NCI-H2227 (cell line): Measurements from ENCODE around the gene GOLGA8J.
"Not testable (repeated sequence)": the region's sequence is repeated elsewhere in the genome, so short reads cannot be mapped to it uniquely, and the experiment has no call there.

Experiments
- DNase-seq: peaks from one replicate; lab custom pipeline; 2025; ENCODE audit not compliant: unreplicated experiment; lab: John Stamatoyannopoulos, UW

GOLGA8J gene

GRCh38 chr15:30073915-30074314, 8.8 kb upstream of the GOLGA8J start:
- DNase-seq = no peak

- DNase-seq = not testable (repeated sequence)
These were observed 1.9 kb upstream of the GOLGA8J start for GRCh38 chr15:30080816-30081215.

- not testable (repeated sequence) for DNase-seq
These were observed 15.1 kb downstream of the GOLGA8J start for GRCh38 chr15:30097827-30098226.

GRCh38 chr15:30102890-30103289, 20.1 kb downstream of the GOLGA8J start:
- DNase-seq = not testable (repeated sequence)

GRCh38 chr15:30103941-30104507, 21.3 kb downstream of the GOLGA8J start:
- not testable (repeated sequence) for DNase-seq

GRCh38 chr15:30110591-30110990, 27.8 kb downstream of the GOLGA8J start:
- not testable (repeated sequence) for DNase-seq

GRCh38 chr15:30130066-30130465, 47.3 kb downstream of the GOLGA8J start:
- DNase-seq = not testable (repeated sequence)

- DNase-seq = not testable (repeated sequence)
These were observed 52.0 kb downstream of the GOLGA8J start, which contains the start of gene GOLGA8T for GRCh38 chr15:30134751-30135150. Gene GOLGA8T, plus strand, starts transcription at chr15:30135051. Its CDS starts 98 bp downstream, at chr15:30135149.
